A549 (cell line): ENCODE results near the gene MS4A4E. TPM values are rescaled to one million over a fixed set of nuclear protein-coding genes. Genes with fewer than 3 reads are reported as not detected.

ENCODE experiments used
- ATAC-seq, 2 experiments: fragments of 200-7000 bp in 1 of 2; fragments of >200 bp in 1 of 2; cut with Nextera tagmentation in 1 of 2; cut with Tn5 transposase in 1 of 2; 3 replicates each; pipeline versions ENCODE4 v1.8.0 to v1.9.1; 2018 to 2020; ENCODE audit warnings: mild to moderate bottlenecking in 1 of 2, moderate library complexity in 1 of 2
- CTCF ChIA-PET: fragments of 300-600 bp; sonication (Branson Sonifier 250); formaldehyde crosslinking; extraction: SDS; loops from one replicate; lab custom pipeline; 2021; ENCODE audit warnings: antibody characterized with exemption, inconsistent platforms; lab: Yijun Ruan, JAX
- POLR2A ChIA-PET: fragments of 350-600 bp; formaldehyde crosslinking; extraction: SDS; loops from one replicate; lab custom pipeline; 2021; ENCODE audit warnings: antibody characterized with exemption, inconsistent platforms; lab: Yijun Ruan, JAX
- DNase-seq, 2 experiments: peaks; one replicate each; pipeline versions ENCODE4 v3.0.0 to v3.0.0-alpha.2; 2011 to 2016; ENCODE audit warnings: low read depth in 1 of 2, low spot score in 1 of 2
- FAIRE-seq: peaks from 2 replicates; lab custom pipeline; 2011; peaks lifted over from hg19 to GRCh38; lab: Jason Lieb, UNC
- H3K27ac ChIP-seq, 2 experiments: fragments of >200 bp; sonication (Bioruptor Twin); formaldehyde crosslinking; 3 replicates each; pipeline ENCODE4 v1.5.1; 2016 to 2017
- H3K4me1 ChIP-seq: fragments of >200 bp; sonication (Bioruptor Twin); formaldehyde crosslinking; 3 replicates; pipeline ENCODE4 v1.6.1; 2016
- H3K4me2 ChIP-seq: fragments of >200 bp; sonication (Bioruptor Twin); formaldehyde crosslinking; 3 replicates; pipeline ENCODE4 v1.6.1; 2016
- H3K4me3 ChIP-seq: fragments of >200 bp; sonication (Bioruptor Twin); formaldehyde crosslinking; 3 replicates; pipeline ENCODE4 v1.5.1; 2016
- H3K9me3 ChIP-seq: fragments of >200 bp; sonication (Bioruptor Twin); formaldehyde crosslinking; 3 replicates; pipeline ENCODE4 v1.6.1; 2016
- BCL3 ChIP-seq: fragments of >200 bp; sonication (Bioruptor Twin); formaldehyde crosslinking; IDR thresholded peaks from 3 replicates; pipeline ENCODE4 v1.6.1; 2016
- CBX2 ChIP-seq: fragments of 200-600 bp; sonication (generic); IDR thresholded peaks from 2 replicates; pipeline ENCODE4 v1.6.1; 2016; ENCODE audit warnings: low read depth, mild to moderate bottlenecking, borderline replicate concordance
- CBX8 ChIP-seq: fragments of 200-600 bp; sonication (generic); IDR thresholded peaks from 2 replicates; pipeline ENCODE4 v1.6.1; 2016
- CEBPB ChIP-seq, 2 experiments: fragments of >200 bp in 1 of 2; sonication (Bioruptor Twin) in 1 of 2; formaldehyde crosslinking in 1 of 2; IDR thresholded peaks; 2 replicates each; pipeline ENCODE4 v1.6.1; 2012 to 2016
- CHD2 ChIP-seq: fragments of 150-350 bp; IDR thresholded peaks from 2 replicates; pipeline ENCODE4 v1.6.1; 2014; ENCODE audit warnings: low read length; ENCODE audit not compliant: partially characterized antibody
- EHMT2 ChIP-seq: fragments of 200-600 bp; sonication (generic); IDR thresholded peaks from 2 replicates; pipeline ENCODE4 v1.6.1; 2016; ENCODE audit warnings: antibody characterized with exemption, low read depth, mild to moderate bottlenecking, moderate library complexity
- EP300 ChIP-seq, 2 experiments: fragments of >200 bp; sonication (Bioruptor Twin); formaldehyde crosslinking; IDR thresholded peaks; 2 replicates in 1 of 2; 3 replicates in 1 of 2; pipeline ENCODE4 v1.6.1; 2016 to 2017
- FOSB ChIP-seq: fragments of 250-450 bp; sonication (Bioruptor Pico); IDR thresholded peaks from 2 replicates; pipeline ENCODE4 v1.5.0; 2020; ENCODE audit warnings: mild to moderate bottlenecking, moderate library complexity
- FOSL2 ChIP-seq, 2 experiments: fragments of 450-650 bp in 1 of 2; fragments of >200 bp in 1 of 2; sonication (Bioruptor Twin) in 1 of 2; formaldehyde crosslinking; IDR thresholded peaks; 2 replicates each; pipeline versions ENCODE4 v1.5.0 to v1.6.1; 2016 to 2020; ENCODE audit warnings: mild to moderate bottlenecking in 1 of 2, moderate library complexity in 1 of 2
- FOXS1 ChIP-seq: fragments of 250-450 bp; sonication (Bioruptor Pico); IDR thresholded peaks from 2 replicates; pipeline ENCODE4 v1.5.0; 2020; ENCODE audit warnings: mild to moderate bottlenecking, moderate library complexity
- GATA3 ChIP-seq: IDR thresholded peaks from 2 replicates; pipeline ENCODE4 v1.6.1; 2012; ENCODE audit warnings: borderline replicate concordance
- HDAC2 ChIP-seq: fragments of 200-600 bp; sonication (generic); IDR thresholded peaks from 2 replicates; pipeline ENCODE4 v1.6.1; 2016
- HEYL ChIP-seq: fragments of 250-450 bp; sonication (Bioruptor Pico); IDR thresholded peaks from 2 replicates; pipeline ENCODE4 v1.8.0; 2021; ENCODE audit warnings: mild to moderate bottlenecking, moderate library complexity
- HMGXB4 ChIP-seq: fragments of 250-450 bp; sonication (Bioruptor Pico); IDR thresholded peaks from 2 replicates; pipeline ENCODE4 v1.5.0; 2021; ENCODE audit warnings: mild to moderate bottlenecking, moderate library complexity, borderline replicate concordance
- HOXA7 ChIP-seq: fragments of 250-450 bp; sonication (Bioruptor Pico); IDR thresholded peaks from 2 replicates; pipeline ENCODE4 v1.5.0; 2020; ENCODE audit warnings: mild to moderate bottlenecking, moderate library complexity
- JUNB ChIP-seq: fragments of >200 bp; sonication (Bioruptor Twin); formaldehyde crosslinking; IDR thresholded peaks from 2 replicates; pipeline ENCODE4 v1.6.1; 2016
- KDM1A ChIP-seq: fragments of 200-600 bp; sonication (generic); IDR thresholded peaks from 2 replicates; pipeline ENCODE4 v1.6.1; 2016; ENCODE audit warnings: low read depth, mild to moderate bottlenecking
- MYC ChIP-seq: IDR thresholded peaks from 2 replicates; pipeline ENCODE4 v1.6.1; 2012; ENCODE audit warnings: mild to moderate bottlenecking, inconsistent platforms, low read length, improper control_type of control experiment, borderline replicate concordance
- NR3C1 ChIP-seq: fragments of >200 bp; sonication (Bioruptor Twin); formaldehyde crosslinking; IDR thresholded peaks from 3 replicates; pipeline ENCODE4 v1.6.1; 2017
- POLR2A ChIP-seq: IDR thresholded peaks from 2 replicates; pipeline ENCODE4 v1.6.1; 2012; ENCODE audit warnings: mild to moderate bottlenecking, low read length
- POLR2AphosphoS2 ChIP-seq: conservative IDR thresholded peaks from 2 replicates; pipeline ENCODE4 v1.6.1; 2012; ENCODE audit warnings: low read length, improper control_type of control experiment, inconsistent platforms
- RCOR1 ChIP-seq: fragments of 150-350 bp; IDR thresholded peaks from 2 replicates; pipeline ENCODE4 v1.6.1; 2014; ENCODE audit warnings: antibody characterized with exemption, low read length, low read depth
- RFX5 ChIP-seq: fragments of 450-650 bp; IDR thresholded peaks from 2 replicates; pipeline ENCODE4 v1.7.1; 2014; ENCODE audit warnings: antibody characterized with exemption, mild to moderate bottlenecking, moderate library complexity
- RNF2 ChIP-seq: fragments of 200-600 bp; sonication (generic); IDR thresholded peaks from 2 replicates; pipeline ENCODE4 v1.6.1; 2016; ENCODE audit warnings: low read depth, mild to moderate bottlenecking, antibody characterized with exemption, moderate library complexity, borderline replicate concordance
- SREBF2 ChIP-seq: fragments of 450-650 bp; IDR thresholded peaks from 2 replicates; pipeline ENCODE4 v1.6.1; 2014; ENCODE audit warnings: mild to moderate bottlenecking, moderate library complexity
- TP53 ChIP-seq: fragments of 250-450 bp; sonication (Bioruptor Pico); IDR thresholded peaks from 2 replicates; pipeline ENCODE4 v1.5.0; 2021; ENCODE audit warnings: mild to moderate bottlenecking, moderate library complexity
- ZC3H11A ChIP-seq: fragments of 450-650 bp; IDR thresholded peaks from 2 replicates; pipeline ENCODE4 v1.6.1; 2014; ENCODE audit warnings: antibody characterized with exemption, mild to moderate bottlenecking
- WGBS: methylation state at CpG from one replicate; pipeline ENCODE4 v1.1.6; 2017; ENCODE audit errors: missing lambda C conversion rate; 5-methylcytosine and 5-hydroxymethylcytosine counted together
- polyA plus RNA-seq, 4 experiments: library from polyadenylated mRNA; depleted of rRNA in 3 of 4; stranded (reverse); fragments of >200 nt; fragmentation: RNase III in 1 of 4; extraction: RNeasy Plus Mini Kit Qiagen cat#74134 plus additional on column Dnase treatment in 1 of 4; gene quantifications; 2 replicates in 3 of 4; 3 replicates in 1 of 4; pipeline ENCODE4 v1.2.3, GENCODE V29; 2011 to 2017
- TF ChIP-seq, protein P1 (sequence below): IDR thresholded peaks from 2 replicates; pipeline ENCODE4 v1.6.1; 2012
- TF ChIP-seq, protein P2 (sequence below): fragments of 450-650 bp; IDR thresholded peaks from 2 replicates; pipeline ENCODE4 v1.6.1; 2014; ENCODE audit warnings: antibody characterized with exemption
- TF ChIP-seq, protein P3 (sequence below): IDR thresholded peaks from 2 replicates; pipeline ENCODE4 v1.6.1; 2012
- TF ChIP-seq, protein P4 (sequence below): fragments of 250-450 bp; sonication (Bioruptor Pico); IDR thresholded peaks from 2 replicates; pipeline ENCODE4 v1.5.0; 2020; ENCODE audit warnings: low read depth, mild to moderate bottlenecking, moderate library complexity

MS4A4E gene
- polyA plus RNA-seq, 2 of the 4 experiments (the other 2 are of a cell fraction), result not detected

GRCh38 chr11:60164550-60165075 is 78.3 kb downstream of the MS4A4E start:
- ChIA-PET CTCF (no interaction called here), POLR2A (no interaction called here)
- Histone ChIP-seq H3K4me2 (no peak overlapping the region), H3K9me3 (no peaks in the 10 kb centered on the region), H3K4me3 (no peak overlapping the region), H3K4me1 (no peaks in the 10 kb centered on the region), H3K27ac (no peak overlapping the region)
- FAIRE-seq (no peak), ATAC-seq (no peak), DNase-seq (no peak)
- no peak for TF ChIP-seq CEBPB (IDR thresholded peaks at IDR 0.05)
- TF ChIP-seq TP53, result no peak
- TF ChIP-seq MYC, result no peak
- TF ChIP-seq, protein P1, sequence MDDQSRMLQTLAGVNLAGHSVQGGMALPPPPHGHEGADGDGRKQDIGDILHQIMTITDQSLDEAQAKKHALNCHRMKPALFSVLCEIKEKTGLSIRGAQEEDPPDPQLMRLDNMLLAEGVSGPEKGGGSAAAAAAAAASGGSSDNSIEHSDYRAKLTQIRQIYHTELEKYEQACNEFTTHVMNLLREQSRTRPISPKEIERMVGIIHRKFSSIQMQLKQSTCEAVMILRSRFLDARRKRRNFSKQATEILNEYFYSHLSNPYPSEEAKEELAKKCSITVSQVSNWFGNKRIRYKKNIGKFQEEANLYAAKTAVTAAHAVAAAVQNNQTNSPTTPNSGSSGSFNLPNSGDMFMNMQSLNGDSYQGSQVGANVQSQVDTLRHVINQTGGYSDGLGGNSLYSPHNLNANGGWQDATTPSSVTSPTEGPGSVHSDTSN, result no peak
- TF ChIP-seq, protein P2, sequence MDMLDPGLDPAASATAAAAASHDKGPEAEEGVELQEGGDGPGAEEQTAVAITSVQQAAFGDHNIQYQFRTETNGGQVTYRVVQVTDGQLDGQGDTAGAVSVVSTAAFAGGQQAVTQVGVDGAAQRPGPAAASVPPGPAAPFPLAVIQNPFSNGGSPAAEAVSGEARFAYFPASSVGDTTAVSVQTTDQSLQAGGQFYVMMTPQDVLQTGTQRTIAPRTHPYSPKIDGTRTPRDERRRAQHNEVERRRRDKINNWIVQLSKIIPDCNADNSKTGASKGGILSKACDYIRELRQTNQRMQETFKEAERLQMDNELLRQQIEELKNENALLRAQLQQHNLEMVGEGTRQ, result no peak
- no peak for TF ChIP-seq SREBF2
- TF ChIP-seq, protein P3, sequence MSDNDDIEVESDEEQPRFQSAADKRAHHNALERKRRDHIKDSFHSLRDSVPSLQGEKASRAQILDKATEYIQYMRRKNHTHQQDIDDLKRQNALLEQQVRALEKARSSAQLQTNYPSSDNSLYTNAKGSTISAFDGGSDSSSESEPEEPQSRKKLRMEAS, result no peak
- TF ChIP-seq POLR2A, result no peak
- TF ChIP-seq FOSL2 (IDR thresholded peaks at IDR 0.05), result no peak
- no peak for TF ChIP-seq FOSL2 (CRISPR knock-in tag; IDR thresholded peaks at IDR 0.05)
- TF ChIP-seq JUNB, result no peak
- no peak for TF ChIP-seq RNF2
- TF ChIP-seq, protein P4, sequence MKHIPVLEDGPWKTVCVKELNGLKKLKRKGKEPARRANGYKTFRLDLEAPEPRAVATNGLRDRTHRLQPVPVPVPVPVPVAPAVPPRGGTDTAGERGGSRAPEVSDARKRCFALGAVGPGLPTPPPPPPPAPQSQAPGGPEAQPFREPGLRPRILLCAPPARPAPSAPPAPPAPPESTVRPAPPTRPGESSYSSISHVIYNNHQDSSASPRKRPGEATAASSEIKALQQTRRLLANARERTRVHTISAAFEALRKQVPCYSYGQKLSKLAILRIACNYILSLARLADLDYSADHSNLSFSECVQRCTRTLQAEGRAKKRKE (CRISPR knock-in tag), result no peak
- no peak for TF ChIP-seq ZC3H11A
- no peak for TF ChIP-seq FOSB
- no peak for TF ChIP-seq HOXA7 (CRISPR knock-in tag)
- TF ChIP-seq FOXS1, result no peak
- TF ChIP-seq EHMT2, result no peak
- no peak for TF ChIP-seq CHD2
- no peak for TF ChIP-seq GATA3
- TF ChIP-seq RFX5, result no peak
- WGBS, result 29% methylated on average over 1 of the region's 1 CpG

DNA sequence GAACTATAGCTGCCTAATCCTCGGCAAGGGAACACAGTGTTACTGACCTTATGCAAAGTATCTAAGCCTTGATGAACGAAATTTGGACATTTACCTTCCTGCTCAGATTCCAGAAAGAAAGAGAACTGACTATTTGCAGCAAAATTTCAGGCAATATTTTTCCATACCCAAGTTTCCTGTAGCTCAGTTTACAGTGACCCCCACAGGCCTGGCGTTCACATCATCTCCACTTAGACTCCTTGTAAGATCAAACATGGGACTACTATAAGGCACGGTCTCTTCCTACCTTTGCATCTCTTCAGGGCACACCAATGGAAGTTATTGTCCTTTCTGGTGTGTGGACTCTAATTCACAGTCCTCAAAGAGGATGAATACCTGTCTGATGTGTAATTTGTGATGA is 81.2 kb downstream of the MS4A4E start:
- Histone ChIP-seq H3K4me2 (no peak overlapping the region), H3K4me1 (no peaks in the 10 kb centered on the region), H3K4me3 (no peak overlapping the region), H3K9me3 (no peaks in the 10 kb centered on the region), H3K27ac (no peak overlapping the region)
- WGBS, result 3% methylated on average over 4 of the region's 4 CpGs
- POLR2A ChIA-PET, result no interaction called here
- DNase-seq, result no peak
- no peak for ATAC-seq
- FAIRE-seq, result no peak
- CTCF ChIA-PET, result no interaction called here
- no peak for TF ChIP-seq CBX8
- TF ChIP-seq NR3C1, result no peak
- no peak for TF ChIP-seq CEBPB (IDR thresholded peaks at IDR 0.05)
- no peak for TF ChIP-seq HEYL (CRISPR knock-in tag)
- no peak for TF ChIP-seq POLR2AphosphoS2
- no peak for TF ChIP-seq BCL3
- TF ChIP-seq EP300 (IDR thresholded peaks at IDR 0.05), result no peak
- no peak for TF ChIP-seq EHMT2
- TF ChIP-seq RCOR1, result no peak
- no peak for TF ChIP-seq RFX5
- TF ChIP-seq SREBF2, result no peak
- no peak for TF ChIP-seq KDM1A
- no peak for TF ChIP-seq CBX2
- TF ChIP-seq HDAC2, result no peak
- no peak for TF ChIP-seq HMGXB4 (CRISPR knock-in tag)
